GM12878 (cell line): ENCODE results near the gene TBCCD1. TPM values are rescaled to one million over a fixed set of nuclear protein-coding genes. Genes with fewer than 3 reads are reported as not detected.

Source experiments
- ATAC-seq: fragments of 200-7000 bp; cut with Tn5 transposase; 3 replicates; pipeline ENCODE4 v1.9.1; 2020; ENCODE audit warnings: mild to moderate bottlenecking, moderate library complexity
- BruUV-seq: library from RNA; stranded (reverse); fragments of 400-500 nt; replicated peaks from 2 replicates; lab custom pipeline; 2021; lab: Mats Ljungman, UMichigan
- CTCF ChIA-PET: fragments of 300-600 bp; sonication (Branson Sonifier 250); formaldehyde crosslinking; extraction: SDS; loops from one replicate; lab custom pipeline; 2021; ENCODE audit warnings: inconsistent platforms; lab: Yijun Ruan, JAX
- POLR2A ChIA-PET: fragments of 350-600 bp; formaldehyde crosslinking; extraction: SDS; loops from one replicate; lab custom pipeline; 2021; ENCODE audit warnings: inconsistent platforms; lab: Charles Lee
- RAD21 ChIA-PET: fragments of 300-600 bp; sonication (Branson Sonifier 250); formaldehyde crosslinking; loops from one replicate; lab custom pipeline; 2023; ENCODE audit warnings: antibody characterized with exemption; ENCODE audit not compliant: unreplicated experiment; lab: Charles Lee
- SMC1A ChIA-PET: fragments of 300-600 bp; sonication (Branson Sonifier 250); formaldehyde crosslinking; loops from one replicate; lab custom pipeline; 2023; ENCODE audit not compliant: unreplicated experiment, uncharacterized antibody; lab: Charles Lee
- DNase-seq: peaks from one replicate; pipeline ENCODE4 v3.0.0-alpha.2; 2011; ENCODE audit warnings: low read depth, low spot score
- FAIRE-seq: peaks from 3 replicates; lab custom pipeline; 2011; peaks lifted over from hg19 to GRCh38; lab: Jason Lieb, UNC
- H2AFZ ChIP-seq: 2 replicates; pipeline ENCODE4 v1.6.0; 2011; ENCODE audit warnings: low read depth, low read length, control low read depth; ENCODE audit not compliant: control insufficient read depth
- H3K27ac ChIP-seq: 2 replicates; pipeline ENCODE4 v1.5.1; 2011; ENCODE audit warnings: control low read depth; ENCODE audit not compliant: control insufficient read depth, insufficient read depth
- H3K27me3 ChIP-seq, 2 experiments: replicated peaks in 1 of 2; 2 replicates each; pipeline versions ENCODE4 v1.6.0 to v1.6.1; 2011; ENCODE audit warnings: low read length in 1 of 2; ENCODE audit not compliant: control insufficient read depth in 2 of 2, insufficient read depth in 2 of 2
- H3K36me3 ChIP-seq, 2 experiments: 2 replicates each; pipeline ENCODE4 v1.5.1; 2011; ENCODE audit warnings: low read length in 1 of 2; ENCODE audit not compliant: control insufficient read depth in 2 of 2, insufficient read depth in 2 of 2
- H3K4me1 ChIP-seq: 2 replicates; pipeline ENCODE4 v1.6.1; 2011; ENCODE audit warnings: mild to moderate bottlenecking, low read length, moderate library complexity, mixed read lengths; ENCODE audit not compliant: control insufficient read depth, insufficient read depth
- H3K4me2 ChIP-seq: 2 replicates; pipeline ENCODE4 v1.6.0; 2011; ENCODE audit warnings: control low read depth; ENCODE audit not compliant: control insufficient read depth, insufficient read depth
- H3K4me3 ChIP-seq: fragments of 200-600 bp; sonication (generic); 2 replicates; pipeline ENCODE4 v1.5.1; 2016
- H3K79me2 ChIP-seq: 2 replicates; pipeline ENCODE4 v1.6.0; 2011; ENCODE audit warnings: low read length; ENCODE audit not compliant: control insufficient read depth, insufficient read depth
- H3K9ac ChIP-seq: 2 replicates; pipeline ENCODE4 v1.8.0; 2011; ENCODE audit warnings: low read length, control low read depth, mixed read lengths; ENCODE audit not compliant: control insufficient read depth, insufficient read depth
- H3K9me3 ChIP-seq: replicated peaks from 3 replicates; pipeline ENCODE4 v1.5.1; 2011; ENCODE audit warnings: mild to moderate bottlenecking, low read length; ENCODE audit not compliant: control insufficient read depth, insufficient read depth
- H4K20me1 ChIP-seq: 2 replicates; pipeline ENCODE4 v1.6.0; 2011; ENCODE audit not compliant: control insufficient read depth, insufficient read depth
- CREM ChIP-seq: IDR thresholded peaks from 2 replicates; pipeline ENCODE4 v1.6.1; 2014; ENCODE audit warnings: antibody characterized with exemption, low read depth
- HCFC1 ChIP-seq: fragments of 150-350 bp; IDR thresholded peaks from 2 replicates; pipeline ENCODE4 v1.6.1; 2014; ENCODE audit warnings: low read length
- KLF5 ChIP-seq: fragments of 450-650 bp; IDR thresholded peaks from 2 replicates; pipeline ENCODE4 v1.6.1; 2014; ENCODE audit warnings: mild to moderate bottlenecking; ENCODE audit not compliant: partially characterized antibody
- SUPT20H ChIP-seq: IDR thresholded peaks from 2 replicates; pipeline ENCODE4 v1.6.1; 2011; ENCODE audit warnings: low read depth, mild to moderate bottlenecking, low read length, moderate library complexity, borderline replicate concordance; ENCODE audit not compliant: control insufficient read depth
- WGBS: methylation state at CpG from one replicate; pipeline ENCODE4 v1.1.6; 2016; ENCODE audit warnings: low lambda C conversion rate; ENCODE audit not compliant: insufficient replicate concordance, insufficient coverage; ENCODE audit errors: missing lambda C conversion rate; 5-methylcytosine and 5-hydroxymethylcytosine counted together
- in situ Hi-C: fragments of 300-500 bp; cut with MboI; formaldehyde crosslinking; loops from 9 replicates; pipeline ENCODE4 v1.14.3; 2018; ENCODE audit warnings: mixed read lengths
- intact Hi-C: fragments of 100-400 bp; cut with micrococcal nuclease; formaldehyde crosslinking; loops from one replicate; pipeline ENCODE4 v1.14.2; 2022; ENCODE audit not compliant: unreplicated experiment
- polyA plus RNA-seq, 11 experiments: library from polyadenylated mRNA; depleted of rRNA in 4 of 11; unstranded in 6 of 11; stranded (reverse) in 5 of 11; fragments of >200 nt; fragmentation: Nextera tagmentation in 4 of 11; fragmentation: Illumina TruSeq in 1 of 11; extraction: Ambion mirVana in 4 of 11; extraction: Trizol in 1 of 11; gene quantifications; 1 replicate in 1 of 11; 2 replicates in 10 of 11; pipeline versions ENCODE4 v1.2.1 to v1.2.3, GENCODE V29; 2011 to 2016; ENCODE audit warnings: inconsistent platforms in 2 of 11, missing spikeins in 2 of 11, low read depth in 1 of 11
- total RNA-seq, 4 experiments: library from RNA; depleted of rRNA in 3 of 4; stranded (reverse); fragments of >200 nt in 3 of 4; fragmentation: Illumina TruSeq in 1 of 4; extraction: Trizol in 1 of 4; gene quantifications; 2 replicates each; pipeline versions ENCODE4 v1.2.1 to v1.2.3, GENCODE V29; 2013 to 2021
- TF ChIP-seq, protein P1 (sequence below): fragments of 450-650 bp; IDR thresholded peaks from 2 replicates; pipeline ENCODE4 v1.6.1; 2017; ENCODE audit warnings: mild to moderate bottlenecking, moderate library complexity
- TF ChIP-seq, protein P2 (sequence below): fragments of 450-650 bp; formaldehyde crosslinking; IDR thresholded peaks from 2 replicates; pipeline ENCODE4 v1.5.0; 2022; ENCODE audit warnings: mild to moderate bottlenecking, missing genetic modification characterization
- TF ChIP-seq, protein P3 (sequence below), 3 experiments: IDR thresholded peaks in 2 of 3; conservative IDR thresholded peaks in 1 of 3; 2 replicates each; pipeline ENCODE4 v1.5.1; 2011; ENCODE audit warnings: low read depth in 3 of 3, low read length in 3 of 3, mild to moderate bottlenecking in 3 of 3, control low read depth in 2 of 3, moderate library complexity in 2 of 3, inconsistent platforms in 1 of 3, mixed read lengths in 1 of 3; ENCODE audit not compliant: control insufficient read depth in 2 of 3, insufficient read depth in 1 of 3; ENCODE audit errors: extremely low read depth in 1 of 3

The TBCCD1 gene
- total and polyA plus RNA-seq, 10 of the 15 experiments (the other 5 are each of a cell fraction or from before 2014, with no cell fraction given): 6.9 to 23.4 (median 14.7) TPM

DNA sequence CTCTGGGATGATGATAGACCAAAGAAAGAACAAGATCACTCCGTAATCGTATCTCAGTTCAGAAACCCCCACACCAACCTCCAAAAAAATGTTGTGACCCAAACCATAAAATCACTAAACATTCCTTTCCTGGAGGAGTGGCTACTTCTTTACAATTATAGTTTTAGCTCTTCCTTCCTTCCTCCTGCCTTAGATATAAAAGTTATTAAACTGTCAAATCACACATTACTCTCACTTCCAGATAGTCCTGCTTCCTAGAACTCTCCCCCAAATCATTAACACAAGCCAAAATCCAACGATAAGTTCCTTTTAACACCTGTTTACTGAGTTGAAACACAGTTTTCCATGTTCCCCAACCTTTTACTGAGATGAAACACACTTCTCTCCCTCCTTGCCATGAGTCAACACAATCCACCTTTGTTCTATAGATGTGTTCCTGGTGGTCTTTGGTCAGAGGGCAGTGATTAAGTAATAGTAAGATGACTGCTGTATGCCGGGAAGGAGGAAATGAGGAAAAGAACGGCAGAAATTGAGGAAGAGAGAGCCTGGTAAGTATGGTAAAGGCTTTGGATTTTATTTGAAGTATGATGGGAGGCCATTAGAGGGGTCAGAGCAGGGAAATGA lies 14.6 kb downstream of the TBCCD1 start (continued):
- TF ChIP-seq, protein P1, sequence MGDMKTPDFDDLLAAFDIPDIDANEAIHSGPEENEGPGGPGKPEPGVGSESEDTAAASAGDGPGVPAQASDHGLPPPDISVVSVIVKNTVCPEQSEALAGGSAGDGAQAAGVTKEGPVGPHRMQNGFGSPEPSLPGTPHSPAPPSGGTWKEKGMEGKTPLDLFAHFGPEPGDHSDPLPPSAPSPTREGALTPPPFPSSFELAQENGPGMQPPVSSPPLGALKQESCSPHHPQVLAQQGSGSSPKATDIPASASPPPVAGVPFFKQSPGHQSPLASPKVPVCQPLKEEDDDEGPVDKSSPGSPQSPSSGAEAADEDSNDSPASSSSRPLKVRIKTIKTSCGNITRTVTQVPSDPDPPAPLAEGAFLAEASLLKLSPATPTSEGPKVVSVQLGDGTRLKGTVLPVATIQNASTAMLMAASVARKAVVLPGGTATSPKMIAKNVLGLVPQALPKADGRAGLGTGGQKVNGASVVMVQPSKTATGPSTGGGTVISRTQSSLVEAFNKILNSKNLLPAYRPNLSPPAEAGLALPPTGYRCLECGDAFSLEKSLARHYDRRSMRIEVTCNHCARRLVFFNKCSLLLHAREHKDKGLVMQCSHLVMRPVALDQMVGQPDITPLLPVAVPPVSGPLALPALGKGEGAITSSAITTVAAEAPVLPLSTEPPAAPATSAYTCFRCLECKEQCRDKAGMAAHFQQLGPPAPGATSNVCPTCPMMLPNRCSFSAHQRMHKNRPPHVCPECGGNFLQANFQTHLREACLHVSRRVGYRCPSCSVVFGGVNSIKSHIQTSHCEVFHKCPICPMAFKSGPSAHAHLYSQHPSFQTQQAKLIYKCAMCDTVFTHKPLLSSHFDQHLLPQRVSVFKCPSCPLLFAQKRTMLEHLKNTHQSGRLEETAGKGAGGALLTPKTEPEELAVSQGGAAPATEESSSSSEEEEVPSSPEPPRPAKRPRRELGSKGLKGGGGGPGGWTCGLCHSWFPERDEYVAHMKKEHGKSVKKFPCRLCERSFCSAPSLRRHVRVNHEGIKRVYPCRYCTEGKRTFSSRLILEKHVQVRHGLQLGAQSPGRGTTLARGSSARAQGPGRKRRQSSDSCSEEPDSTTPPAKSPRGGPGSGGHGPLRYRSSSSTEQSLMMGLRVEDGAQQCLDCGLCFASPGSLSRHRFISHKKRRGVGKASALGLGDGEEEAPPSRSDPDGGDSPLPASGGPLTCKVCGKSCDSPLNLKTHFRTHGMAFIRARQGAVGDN: no peak
- no peak for TF ChIP-seq CREM

DNA sequence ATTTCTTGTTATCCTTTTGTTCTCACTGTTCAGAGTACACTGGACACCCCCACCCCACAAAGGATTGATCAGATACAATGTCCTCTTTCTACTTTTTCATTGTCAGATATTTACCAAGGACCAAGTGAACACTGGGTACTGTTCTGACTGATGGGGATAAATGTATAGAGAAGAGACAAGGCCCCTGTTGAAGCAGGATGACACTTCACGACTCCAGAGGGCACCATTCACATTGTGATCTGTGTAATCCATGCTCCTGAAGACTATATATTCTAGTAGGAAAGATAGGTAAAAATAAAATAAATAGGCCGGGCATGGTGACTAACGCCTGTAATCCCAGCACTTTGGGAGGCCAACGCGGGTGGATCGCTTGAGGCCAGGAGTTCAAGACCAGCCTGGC lies 15.8 kb downstream of the TBCCD1 start:
- Histone ChIP-seq H3K9ac (no peak overlapping the region), H3K4me1 (no peaks in the 10 kb centered on the region), H3K4me2 (no peak overlapping the region), H3K4me3 (no peak overlapping the region), H3K27me3 (no peaks in the 10 kb centered on the region), H3K79me2 (no peaks in the 10 kb centered on the region), H4K20me1 (no peaks in the 10 kb centered on the region), H3K36me3 (peaks cover 4 to 23% of the 10 kb centered on the region in 2 experiments), H2AFZ (no peak overlapping the region), H3K9me3 (no peaks in the 10 kb centered on the region), H3K27ac (no peak overlapping the region)
- in situ Hi-C loops (no loop called here), intact Hi-C loops (no loop called here)
- no TSS peak for BruUV-seq
- ChIA-PET POLR2A (no interaction called here), RAD21 (interaction anchor here (1.0 kb wide), 1 partner anchor 286 kb away, joined by 4 read pairs; no protein-coding TSS in a partner anchor), SMC1A (interaction anchor here (3.0 kb wide), 1 partner anchor 11 kb away, joined by 12 read pairs; no protein-coding TSS in a partner anchor), CTCF (interaction anchor here (0.8 to 2.7 kb wide), 2 partner anchors 11 to 17 kb away, joined by 4 to 23 read pairs; no protein-coding TSS in a partner anchor)
- FAIRE-seq (no peak), ATAC-seq (no peak), DNase-seq (no peak)
- 99% methylated on average over 6 of the region's 6 CpGs for WGBS
- no peak for TF ChIP-seq HCFC1
- TF ChIP-seq SUPT20H: no peak
- TF ChIP-seq KLF5: no peak
- TF ChIP-seq, protein P2, sequence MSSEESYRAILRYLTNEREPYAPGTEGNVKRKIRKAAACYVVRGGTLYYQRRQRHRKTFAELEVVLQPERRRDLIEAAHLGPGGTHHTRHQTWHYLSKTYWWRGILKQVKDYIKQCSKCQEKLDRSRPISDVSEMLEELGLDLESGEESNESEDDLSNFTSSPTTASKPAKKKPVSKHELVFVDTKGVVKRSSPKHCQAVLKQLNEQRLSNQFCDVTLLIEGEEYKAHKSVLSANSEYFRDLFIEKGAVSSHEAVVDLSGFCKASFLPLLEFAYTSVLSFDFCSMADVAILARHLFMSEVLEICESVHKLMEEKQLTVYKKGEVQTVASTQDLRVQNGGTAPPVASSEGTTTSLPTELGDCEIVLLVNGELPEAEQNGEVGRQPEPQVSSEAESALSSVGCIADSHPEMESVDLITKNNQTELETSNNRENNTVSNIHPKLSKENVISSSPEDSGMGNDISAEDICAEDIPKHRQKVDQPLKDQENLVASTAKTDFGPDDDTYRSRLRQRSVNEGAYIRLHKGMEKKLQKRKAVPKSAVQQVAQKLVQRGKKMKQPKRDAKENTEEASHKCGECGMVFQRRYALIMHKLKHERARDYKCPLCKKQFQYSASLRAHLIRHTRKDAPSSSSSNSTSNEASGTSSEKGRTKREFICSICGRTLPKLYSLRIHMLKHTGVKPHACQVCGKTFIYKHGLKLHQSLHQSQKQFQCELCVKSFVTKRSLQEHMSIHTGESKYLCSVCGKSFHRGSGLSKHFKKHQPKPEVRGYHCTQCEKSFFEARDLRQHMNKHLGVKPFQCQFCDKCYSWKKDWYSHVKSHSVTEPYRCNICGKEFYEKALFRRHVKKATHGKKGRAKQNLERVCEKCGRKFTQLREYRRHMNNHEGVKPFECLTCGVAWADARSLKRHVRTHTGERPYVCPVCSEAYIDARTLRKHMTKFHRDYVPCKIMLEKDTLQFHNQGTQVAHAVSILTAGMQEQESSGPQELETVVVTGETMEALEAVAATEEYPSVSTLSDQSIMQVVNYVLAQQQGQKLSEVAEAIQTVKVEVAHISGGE (CRISPR knock-in tag): no peak
- TF ChIP-seq, protein P3, sequence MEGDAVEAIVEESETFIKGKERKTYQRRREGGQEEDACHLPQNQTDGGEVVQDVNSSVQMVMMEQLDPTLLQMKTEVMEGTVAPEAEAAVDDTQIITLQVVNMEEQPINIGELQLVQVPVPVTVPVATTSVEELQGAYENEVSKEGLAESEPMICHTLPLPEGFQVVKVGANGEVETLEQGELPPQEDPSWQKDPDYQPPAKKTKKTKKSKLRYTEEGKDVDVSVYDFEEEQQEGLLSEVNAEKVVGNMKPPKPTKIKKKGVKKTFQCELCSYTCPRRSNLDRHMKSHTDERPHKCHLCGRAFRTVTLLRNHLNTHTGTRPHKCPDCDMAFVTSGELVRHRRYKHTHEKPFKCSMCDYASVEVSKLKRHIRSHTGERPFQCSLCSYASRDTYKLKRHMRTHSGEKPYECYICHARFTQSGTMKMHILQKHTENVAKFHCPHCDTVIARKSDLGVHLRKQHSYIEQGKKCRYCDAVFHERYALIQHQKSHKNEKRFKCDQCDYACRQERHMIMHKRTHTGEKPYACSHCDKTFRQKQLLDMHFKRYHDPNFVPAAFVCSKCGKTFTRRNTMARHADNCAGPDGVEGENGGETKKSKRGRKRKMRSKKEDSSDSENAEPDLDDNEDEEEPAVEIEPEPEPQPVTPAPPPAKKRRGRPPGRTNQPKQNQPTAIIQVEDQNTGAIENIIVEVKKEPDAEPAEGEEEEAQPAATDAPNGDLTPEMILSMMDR (IDR thresholded peaks at IDR 0.05 in 2 of 3, conservative IDR thresholded peaks at IDR 0.05 in 1 of 3; ENCODE audit: control insufficient read depth in 2 of 3, extremely low read depth in 1 of 3, insufficient read depth in 1 of 3, low read depth in 3 of 3, low read length in 3 of 3): no peak
